ENCODE measurements around the gene IMMP2L.

Gene IMMP2L

GRCh38 chr7:110766864-110767263, 795.4 kb downstream of the IMMP2L start:
- DNase-seq = no peak

- no peak for DNase-seq
These were observed 797.4 kb downstream of the IMMP2L start for GRCh38 chr7:110764852-110765251.

GRCh38 chr7:110762546-110763225, 799.6 kb downstream of the IMMP2L start:
- DNase-seq = no peak

GRCh38 chr7:110760341-110760740, 802.0 kb downstream of the IMMP2L start:
- DNase-seq = no peak

GRCh38 chr7:110759069-110759468, 803.2 kb downstream of the IMMP2L start:
- DNase-seq = no peak

- DNase-seq = no peak
These were observed 807.6 kb downstream of the IMMP2L start for GRCh38 chr7:110754649-110755048.

- no peak for DNase-seq
These were observed 811.2 kb downstream of the IMMP2L start for GRCh38 chr7:110750931-110751605.

- DNase-seq = no peak
These were observed 829.1 kb downstream of the IMMP2L start for GRCh38 chr7:110733221-110733620.

- no peak for DNase-seq
These were observed 837.5 kb downstream of the IMMP2L start for GRCh38 chr7:110724811-110725210.

- no peak for DNase-seq
These were observed 840.9 kb downstream of the IMMP2L start for GRCh38 chr7:110721395-110721794.

GRCh38 chr7:110720626-110721025, 841.7 kb downstream of the IMMP2L start:
- DNase-seq = no peak

- no peak for DNase-seq
These were observed 842.6 kb downstream of the IMMP2L start for GRCh38 chr7:110719741-110720140.

GRCh38 chr7:110718503-110719205, 843.6 kb downstream of the IMMP2L start:
- DNase-seq = no peak

- no peak for DNase-seq
These were observed 858.1 kb downstream of the IMMP2L start for GRCh38 chr7:110704225-110704624.

GRCh38 chr7:110698576-110698975, 863.7 kb downstream of the IMMP2L start:
- DNase-seq = no peak

- DNase-seq = no peak
These were observed 868.9 kb downstream of the IMMP2L start for GRCh38 chr7:110693344-110693743.

- DNase-seq = no peak
These were observed 873.4 kb downstream of the IMMP2L start for GRCh38 chr7:110688908-110689307.

- DNase-seq = no peak
These were observed 876.4 kb downstream of the IMMP2L start for GRCh38 chr7:110685899-110686298.

- DNase-seq = no peak
These were observed 880.4 kb downstream of the IMMP2L start for GRCh38 chr7:110681941-110682340.

GRCh38 chr7:110677405-110677804, 884.9 kb downstream of the IMMP2L start:
- no peak for DNase-seq

GRCh38 chr7:110676785-110677184, 885.5 kb downstream of the IMMP2L start:
- no peak for DNase-seq

- DNase-seq = no peak
These were observed 886.7 kb downstream of the IMMP2L start for GRCh38 chr7:110675383-110676103.

GRCh38 chr7:110673148-110673547, 889.1 kb downstream of the IMMP2L start:
- DNase-seq = no peak
